K562 (cell line): ENCODE measurements around the gene ARHGAP33. TPM values are rescaled to one million over a fixed set of nuclear protein-coding genes. Genes with fewer than 3 reads are reported as not detected.
A peak's percentile ranks its signal among the peaks of the same experiment; 100 is the strongest.

ENCODE experiments used
- ARID1B ChIP-seq: fragments of 450-650 bp; IDR thresholded peaks from 2 replicates; pipeline ENCODE4 v1.6.1; 2016; ENCODE audit warnings: antibody characterized with exemption, mild to moderate bottlenecking, inconsistent platforms
- CBFA2T3 ChIP-seq: fragments of 450-650 bp; IDR thresholded peaks from 2 replicates; pipeline ENCODE4 v1.6.1; 2017
- CTBP1 ChIP-seq: fragments of 450-650 bp; IDR thresholded peaks from 2 replicates; pipeline ENCODE4 v1.6.1; 2016; ENCODE audit warnings: borderline replicate concordance
- MEF2A ChIP-seq: IDR thresholded peaks from 2 replicates; pipeline ENCODE4 v1.6.1; 2011; ENCODE audit warnings: low read depth, mild to moderate bottlenecking, low read length, moderate library complexity; ENCODE audit not compliant: control insufficient read depth
- NCOR1 ChIP-seq: fragments of 450-650 bp; IDR thresholded peaks from 2 replicates; pipeline ENCODE4 v1.6.1; 2016; ENCODE audit warnings: mild to moderate bottlenecking, moderate library complexity
- PRDM10 ChIP-seq: fragments of 450-650 bp; IDR thresholded peaks from 2 replicates; pipeline ENCODE4 v1.6.1; 2018; ENCODE audit not compliant: partially characterized antibody
- TEAD4 ChIP-seq, 2 experiments: sonication (generic) in 1 of 2; formaldehyde crosslinking in 1 of 2; IDR thresholded peaks; 2 replicates each; pipeline versions ENCODE4 v1.6.1 to v1.8.0; 2012 to 2022; ENCODE audit warnings: borderline replicate concordance in 1 of 2, inconsistent platforms in 1 of 2, low read length in 1 of 2, mild to moderate bottlenecking in 1 of 2, missing genetic modification reagents in 1 of 2
- YY1 ChIP-seq, 3 experiments: IDR thresholded peaks; 2 replicates each; pipeline ENCODE4 v1.6.1; 2011; ENCODE audit warnings: low read length in 2 of 3, mild to moderate bottlenecking in 2 of 3, moderate library complexity in 2 of 3, borderline replicate concordance in 1 of 3, control low read depth in 1 of 3, low read depth in 1 of 3; ENCODE audit not compliant: insufficient read depth in 3 of 3, insufficient replicate concordance in 2 of 3, control insufficient read depth in 1 of 3, insufficient read length in 1 of 3; ENCODE audit errors: extremely low read depth in 1 of 3
- ZBTB7A ChIP-seq: IDR thresholded peaks from 2 replicates; pipeline ENCODE4 v1.6.1; 2011; ENCODE audit warnings: low read depth, mild to moderate bottlenecking, low read length, moderate library complexity, borderline replicate concordance; ENCODE audit not compliant: control insufficient read depth
- ZFX ChIP-seq: sonication (generic); formaldehyde crosslinking; IDR thresholded peaks from 2 replicates; pipeline ENCODE4 v1.8.0; 2022; ENCODE audit warnings: mild to moderate bottlenecking, missing genetic modification reagents, moderate library complexity
- ZNF444 ChIP-seq: fragments of 250-450 bp; sonication (Bioruptor Pico); IDR thresholded peaks from 2 replicates; pipeline ENCODE4 v1.4.0; 2020; ENCODE audit warnings: mild to moderate bottlenecking, moderate library complexity
- polyA plus RNA-seq, 8 experiments: library from polyadenylated mRNA; depleted of rRNA in 4 of 8; stranded (reverse) in 5 of 8; unstranded in 3 of 8; fragments of >200 nt; fragmentation: Nextera tagmentation in 2 of 8; fragmentation: Illumina TruSeq in 1 of 8; extraction: Ambion mirVana in 2 of 8; extraction: Trizol in 1 of 8; gene quantifications; 2 replicates each; pipeline versions ENCODE4 v1.2.1 to v1.2.3, GENCODE V29; 2011 to 2014; ENCODE audit warnings: inconsistent platforms in 1 of 8, missing spikeins in 1 of 8
- total RNA-seq, 7 experiments: library from RNA; depleted of rRNA in 6 of 7; stranded (reverse); fragments of >200 nt in 6 of 7; fragmentation: Illumina TruSeq in 2 of 7; extraction: Trizol in 2 of 7; gene quantifications; 2 replicates each; pipeline versions ENCODE4 v1.2.1 to v1.2.3, GENCODE V29; 2011 to 2021; ENCODE audit warnings: low replicate concordance in 1 of 7
- TF ChIP-seq, protein P1 (sequence below): sonication (generic); formaldehyde crosslinking; IDR thresholded peaks from 2 replicates; pipeline ENCODE4 v1.8.1; 2023; ENCODE audit warnings: mild to moderate bottlenecking, missing genetic modification reagents, moderate library complexity
- TF ChIP-seq, protein P2 (sequence below): fragments of 200-800 bp; sonication (Bioruptor generic); IDR thresholded peaks from 2 replicates; pipeline ENCODE4 v1.6.1; 2017; ENCODE audit warnings: missing genetic modification characterization, missing compliant biosample characterization

Gene ARHGAP33
- total and polyA plus RNA-seq, 9 of the 15 experiments (the other 6 are each of a cell fraction or from before 2014, with no cell fraction given), result 0.06 to 26.6 (median 1.6) TPM; not detected in 1

DNA sequence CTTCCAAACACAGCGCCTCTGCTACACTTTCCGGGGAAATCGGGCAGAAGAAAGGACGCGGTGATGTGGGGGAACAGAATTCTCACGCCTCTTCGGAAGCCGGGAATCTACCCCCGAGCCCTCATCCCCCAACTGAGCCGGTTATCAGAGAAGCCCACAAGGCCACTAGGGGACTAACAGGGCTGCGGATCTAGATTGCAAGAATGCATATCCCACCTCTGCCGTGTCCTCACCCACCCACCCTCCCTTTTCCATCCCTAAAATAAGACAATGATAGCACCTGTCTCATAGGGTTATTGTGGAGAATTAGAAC is 34.2 kb upstream of the ARHGAP33 start (continued):
- TF ChIP-seq, protein P1, sequence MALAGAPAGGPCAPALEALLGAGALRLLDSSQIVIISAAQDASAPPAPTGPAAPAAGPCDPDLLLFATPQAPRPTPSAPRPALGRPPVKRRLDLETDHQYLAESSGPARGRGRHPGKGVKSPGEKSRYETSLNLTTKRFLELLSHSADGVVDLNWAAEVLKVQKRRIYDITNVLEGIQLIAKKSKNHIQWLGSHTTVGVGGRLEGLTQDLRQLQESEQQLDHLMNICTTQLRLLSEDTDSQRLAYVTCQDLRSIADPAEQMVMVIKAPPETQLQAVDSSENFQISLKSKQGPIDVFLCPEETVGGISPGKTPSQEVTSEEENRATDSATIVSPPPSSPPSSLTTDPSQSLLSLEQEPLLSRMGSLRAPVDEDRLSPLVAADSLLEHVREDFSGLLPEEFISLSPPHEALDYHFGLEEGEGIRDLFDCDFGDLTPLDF (CRISPR knock-in tag), result 0 out of 2 replicates have a peak, but pooled peaks have one; percentile 8
- no peak for TF ChIP-seq ZNF444 (CRISPR knock-in tag)
- peak; percentile 52; the same call in 1 of the 2 replicates for TF ChIP-seq NCOR1
- TF ChIP-seq TEAD4 (IDR thresholded peaks at IDR 0.05; ENCODE audit: low read length), result peak; percentile 41; the same call in 1 of the 2 replicates
- no peak for TF ChIP-seq TEAD4 (CRISPR knock-in tag; IDR thresholded peaks at IDR 0.05; ENCODE audit: borderline replicate concordance)
- no peak for TF ChIP-seq YY1 (IDR thresholded peaks at IDR 0.05; ENCODE audit: borderline replicate concordance in 1 of 3, control insufficient read depth in 1 of 3, extremely low read depth in 1 of 3, insufficient read depth in 3 of 3, insufficient read length in 1 of 3, insufficient replicate concordance in 2 of 3, low read depth in 1 of 3, low read length in 2 of 3)
- TF ChIP-seq, protein P2, sequence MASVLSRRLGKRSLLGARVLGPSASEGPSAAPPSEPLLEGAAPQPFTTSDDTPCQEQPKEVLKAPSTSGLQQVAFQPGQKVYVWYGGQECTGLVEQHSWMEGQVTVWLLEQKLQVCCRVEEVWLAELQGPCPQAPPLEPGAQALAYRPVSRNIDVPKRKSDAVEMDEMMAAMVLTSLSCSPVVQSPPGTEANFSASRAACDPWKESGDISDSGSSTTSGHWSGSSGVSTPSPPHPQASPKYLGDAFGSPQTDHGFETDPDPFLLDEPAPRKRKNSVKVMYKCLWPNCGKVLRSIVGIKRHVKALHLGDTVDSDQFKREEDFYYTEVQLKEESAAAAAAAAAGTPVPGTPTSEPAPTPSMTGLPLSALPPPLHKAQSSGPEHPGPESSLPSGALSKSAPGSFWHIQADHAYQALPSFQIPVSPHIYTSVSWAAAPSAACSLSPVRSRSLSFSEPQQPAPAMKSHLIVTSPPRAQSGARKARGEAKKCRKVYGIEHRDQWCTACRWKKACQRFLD (CRISPR knock-in tag), result 0 out of 2 replicates have a peak, but pooled peaks have one; percentile 59
- 0 out of 2 replicates have a peak, but pooled peaks have one; percentile 28 for TF ChIP-seq ZFX (CRISPR knock-in tag)
- TF ChIP-seq MEF2A, result no peak
- TF ChIP-seq ARID1B, result peak; percentile 76; the same call in 1 of the 2 replicates
- TF ChIP-seq PRDM10, result peak; percentile 77
- TF ChIP-seq CTBP1, result 0 out of 2 replicates have a peak, but pooled peaks have one; percentile 8
- peak; percentile 47; the same call in 1 of the 2 replicates for TF ChIP-seq CBFA2T3
- peak; percentile 14; the same call in 1 of the 2 replicates for TF ChIP-seq ZBTB7A
